Suprapubic skin (tissue), 4 donors: ENCODE data around the gene OSBPL3. TPM values are rescaled to one million over a fixed set of nuclear protein-coding genes. Genes with fewer than 3 reads are reported as not detected.

ENCODE experiments used
- DNase-seq, 2 donors: peaks; one replicate each; pipeline ENCODE4 v3.0.0-alpha.2; 2019; ENCODE audit warnings: low spot score in 2 of 2
- H3K27ac ChIP-seq: fragments of 200-600 bp; sonication (generic); one replicate; pipeline ENCODE4 v1.5.1; 2019
- H3K27me3 ChIP-seq: fragments of 200-600 bp; sonication (generic); one replicate; pipeline ENCODE4 v1.5.1; 2019
- H3K36me3 ChIP-seq: fragments of 200-600 bp; sonication (generic); one replicate; pipeline ENCODE4 v1.5.1; 2019
- H3K4me1 ChIP-seq: fragments of 200-600 bp; sonication (generic); one replicate; pipeline ENCODE4 v1.5.1; 2019
- H3K4me3 ChIP-seq: fragments of 200-600 bp; sonication (generic); one replicate; pipeline ENCODE4 v1.5.1; 2019; ENCODE audit warnings: mild to moderate bottlenecking
- H3K9me3 ChIP-seq: fragments of 200-600 bp; sonication (generic); one replicate; pipeline ENCODE4 v1.5.1; 2019
- CTCF ChIP-seq, 2 donors: fragments of 200-600 bp in 1 of 2; fragments of 450-650 bp in 1 of 2; sonication (generic) in 1 of 2; IDR thresholded peaks; one replicate each; pipeline ENCODE4 v1.5.1; 2016 to 2019; ENCODE audit warnings: antibody characterized with exemption in 2 of 2, mild to moderate bottlenecking in 1 of 2, moderate library complexity in 1 of 2
- EP300 ChIP-seq: sonication (generic); formaldehyde crosslinking; IDR thresholded peaks from one replicate; pipeline ENCODE4 v1.6.1; 2017; ENCODE audit warnings: antibody characterized with exemption
- POLR2A ChIP-seq, 2 donors: fragments of 450-650 bp; IDR thresholded peaks; one replicate each; pipeline ENCODE4 v1.6.1; 2017; ENCODE audit warnings: antibody characterized with exemption in 2 of 2, mild to moderate bottlenecking in 2 of 2, moderate library complexity in 2 of 2
- POLR2AphosphoS5 ChIP-seq, 3 donors: sonication (generic); formaldehyde crosslinking; IDR thresholded peaks; one replicate each; pipeline ENCODE4 v1.6.1; 2017; ENCODE audit warnings: antibody characterized with exemption in 3 of 3
- WGBS: methylation state at CpG from one replicate; pipeline ENCODE4 v1.1.5; 2018; 5-methylcytosine and 5-hydroxymethylcytosine counted together
- total RNA-seq, 4 donors: library from RNA; depleted of rRNA; stranded (reverse); fragments of >200 nt; gene quantifications; one replicate each; pipeline ENCODE4 v1.1.0, GENCODE V29; 2016

Gene OSBPL3
- total RNA-seq, 4 donors from 2014 or later = 22.0 to 49.0 (median 27.3) TPM

GRCh38 chr7:25007668-25008067 lies 27.7 kb upstream of the OSBPL3 start:
- H3K9me3 ChIP-seq = no peaks in the 10 kb centered on the region
- H3K4me1 ChIP-seq = no peaks in the 10 kb centered on the region

DNA sequence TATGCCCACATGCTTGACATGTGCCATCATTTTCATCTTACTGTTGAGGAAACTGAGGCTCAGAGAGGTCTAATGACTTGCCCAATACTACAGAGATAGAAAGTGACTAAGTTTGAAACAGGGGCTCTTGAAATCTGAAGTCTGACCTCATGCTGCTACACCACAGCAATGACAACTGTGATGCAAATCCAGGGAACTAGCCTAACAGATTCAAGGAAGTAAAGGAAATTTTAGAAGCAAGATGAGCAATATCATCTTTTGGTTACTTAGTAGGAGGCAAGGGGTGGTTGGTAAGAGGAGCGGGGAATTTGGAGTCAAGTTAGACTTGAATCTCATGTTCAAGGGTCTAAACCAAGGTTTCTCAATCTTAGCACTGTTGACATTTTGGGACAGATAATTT lies 26.3 kb upstream of the OSBPL3 start:
- 91% methylated on average over 1 of the region's 1 CpG for WGBS
- no peak for TF ChIP-seq EP300
- TF ChIP-seq POLR2A (IDR thresholded peaks at IDR 0.05) = no peak
- no peak for TF ChIP-seq POLR2AphosphoS5 (IDR thresholded peaks at IDR 0.05)
- no peak for TF ChIP-seq CTCF (IDR thresholded peaks at IDR 0.05)
- Histone ChIP-seq H3K9me3 (no peaks in the 10 kb centered on the region), H3K27ac (no peak overlapping the region), H3K36me3 (no peaks in the 10 kb centered on the region), H3K4me3 (no peak overlapping the region), H3K27me3 (peaks cover 3% of the 10 kb centered on the region), H3K4me1 (no peaks in the 10 kb centered on the region)
- no peak for DNase-seq

More at GRCh38 chr7:25007668-25008067, 27.7 kb upstream of the OSBPL3 start:
- Histone ChIP-seq H3K27me3 (no peaks in the 10 kb centered on the region), H3K4me3 (no peak overlapping the region), H3K27ac (no peak overlapping the region), H3K36me3 (no peaks in the 10 kb centered on the region)
- DNase-seq = no peak
- 91% methylated on average over 1 of the region's 1 CpG for WGBS
- TF ChIP-seq POLR2A (IDR thresholded peaks at IDR 0.05) = no peak
- no peak for TF ChIP-seq POLR2AphosphoS5 (IDR thresholded peaks at IDR 0.05)
- TF ChIP-seq CTCF (IDR thresholded peaks at IDR 0.05) = no peak
- no peak for TF ChIP-seq EP300

GRCh38 chr7:25005658-25006057 lies 25.7 kb upstream of the OSBPL3 start:
- H3K27me3 ChIP-seq = peaks cover 3% of the 10 kb centered on the region
- H3K36me3 ChIP-seq = no peaks in the 10 kb centered on the region
- H3K27ac ChIP-seq = no peak overlapping the region
- no peaks in the 10 kb centered on the region for H3K4me1 ChIP-seq
- WGBS = 84% methylated on average over 3 of the region's 3 CpGs
- H3K9me3 ChIP-seq = no peaks in the 10 kb centered on the region
- DNase-seq = no peak
- H3K4me3 ChIP-seq = no peak overlapping the region
- TF ChIP-seq POLR2A (IDR thresholded peaks at IDR 0.05) = no peak

DNA sequence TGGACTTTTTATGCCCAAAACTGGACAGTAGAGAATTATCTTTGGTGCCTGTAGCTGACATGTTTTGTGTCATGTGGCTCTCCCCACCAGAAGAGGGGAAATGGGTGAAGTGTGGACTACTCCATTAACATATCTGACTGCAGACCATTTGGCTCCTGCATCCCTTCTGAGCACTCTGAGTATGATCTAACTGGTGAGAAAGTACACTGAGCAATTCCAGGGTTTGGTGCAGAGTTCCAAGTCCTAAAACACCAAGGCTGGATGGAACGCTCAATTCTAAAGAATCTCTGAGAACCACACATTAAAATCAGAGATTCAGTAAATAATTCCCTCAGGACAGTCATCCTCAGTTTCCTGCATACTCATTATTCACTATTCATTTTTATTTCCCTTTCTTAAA lies 22.8 kb upstream of the OSBPL3 start:
- Histone ChIP-seq H3K9me3 (no peaks in the 10 kb centered on the region), H3K36me3 (no peaks in the 10 kb centered on the region), H3K4me3 (no peak overlapping the region), H3K4me1 (no peaks in the 10 kb centered on the region), H3K27me3 (peaks cover 3% of the 10 kb centered on the region), H3K27ac (no peak overlapping the region)
- 81% methylated on average over 1 of the region's 1 CpG for WGBS
- TF ChIP-seq POLR2AphosphoS5 (IDR thresholded peaks at IDR 0.05) (no peak), CTCF (IDR thresholded peaks at IDR 0.05) (no peak), EP300 (no peak), POLR2A (IDR thresholded peaks at IDR 0.05) (no peak)
- no peak for DNase-seq

GRCh38 chr7:24995466-24995865 lies 15.5 kb upstream of the OSBPL3 start:
- Histone ChIP-seq H3K4me1 (no peaks in the 10 kb centered on the region), H3K9me3 (no peaks in the 10 kb centered on the region), H3K36me3 (no peaks in the 10 kb centered on the region), H3K27ac (no peak overlapping the region), H3K27me3 (no peaks in the 10 kb centered on the region), H3K4me3 (no peak overlapping the region)
- DNase-seq = no peak
- WGBS = 73% methylated on average over 3 of the region's 3 CpGs
- TF ChIP-seq POLR2A (IDR thresholded peaks at IDR 0.05) (no peak), POLR2AphosphoS5 (IDR thresholded peaks at IDR 0.05) (no peak), EP300 (no peak), CTCF (IDR thresholded peaks at IDR 0.05) (no peak)

DNA sequence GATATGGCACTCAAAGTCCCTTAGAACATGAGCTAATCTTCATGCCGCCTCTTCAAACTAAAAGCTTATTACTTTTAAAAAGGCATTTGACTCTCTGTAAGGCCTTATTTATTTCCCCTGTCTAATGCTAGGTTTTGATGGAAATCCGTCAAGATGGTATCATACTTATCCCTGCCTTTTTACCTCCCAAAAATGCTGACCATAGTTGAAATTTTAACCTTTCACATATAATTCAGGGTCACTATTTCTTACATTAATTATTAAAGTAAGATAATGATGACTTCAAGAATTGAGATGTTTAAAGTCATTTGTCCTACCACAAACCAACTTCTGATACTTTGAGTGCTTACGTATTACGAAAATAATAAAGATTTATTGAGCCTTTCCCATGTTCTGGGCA lies 12.3 kb upstream of the OSBPL3 start:
- DNase-seq = no peak
- Histone ChIP-seq H3K4me3 (no peak overlapping the region), H3K36me3 (no peaks in the 10 kb centered on the region), H3K9me3 (no peaks in the 10 kb centered on the region), H3K27ac (no peak overlapping the region), H3K4me1 (no peaks in the 10 kb centered on the region), H3K27me3 (no peaks in the 10 kb centered on the region)
- TF ChIP-seq POLR2AphosphoS5 (IDR thresholded peaks at IDR 0.05) (no peak), CTCF (IDR thresholded peaks at IDR 0.05) (no peak), POLR2A (IDR thresholded peaks at IDR 0.05) (no peak), EP300 (no peak)
- 95% methylated on average over 4 of the region's 4 CpGs for WGBS
